ENCODE measurements around the gene CMTM1. TPM values are rescaled to one million over a fixed set of nuclear protein-coding genes. Genes with fewer than 3 reads are reported as not detected.

The CMTM1 gene
- total RNA-seq (1 to 10 TPM; 4.5 to 8.9 TPM), polyA plus RNA-seq (ENCODE audit: insufficient read length in 2 of 2) (10 to 100 TPM; 11.2 to 12.8 TPM)
- long read RNA-seq, donor 1, result 0 reads
- long read RNA-seq, donor 2, result 0 reads
- long read RNA-seq, donor 3, result 0 reads
- long read RNA-seq, donor 4, partial matches to known transcripts, result 11 of 11 reads
- long read RNA-seq, donor 4, other reads (novel, unspliced or antisense), result 0 of 11 reads

DNA sequence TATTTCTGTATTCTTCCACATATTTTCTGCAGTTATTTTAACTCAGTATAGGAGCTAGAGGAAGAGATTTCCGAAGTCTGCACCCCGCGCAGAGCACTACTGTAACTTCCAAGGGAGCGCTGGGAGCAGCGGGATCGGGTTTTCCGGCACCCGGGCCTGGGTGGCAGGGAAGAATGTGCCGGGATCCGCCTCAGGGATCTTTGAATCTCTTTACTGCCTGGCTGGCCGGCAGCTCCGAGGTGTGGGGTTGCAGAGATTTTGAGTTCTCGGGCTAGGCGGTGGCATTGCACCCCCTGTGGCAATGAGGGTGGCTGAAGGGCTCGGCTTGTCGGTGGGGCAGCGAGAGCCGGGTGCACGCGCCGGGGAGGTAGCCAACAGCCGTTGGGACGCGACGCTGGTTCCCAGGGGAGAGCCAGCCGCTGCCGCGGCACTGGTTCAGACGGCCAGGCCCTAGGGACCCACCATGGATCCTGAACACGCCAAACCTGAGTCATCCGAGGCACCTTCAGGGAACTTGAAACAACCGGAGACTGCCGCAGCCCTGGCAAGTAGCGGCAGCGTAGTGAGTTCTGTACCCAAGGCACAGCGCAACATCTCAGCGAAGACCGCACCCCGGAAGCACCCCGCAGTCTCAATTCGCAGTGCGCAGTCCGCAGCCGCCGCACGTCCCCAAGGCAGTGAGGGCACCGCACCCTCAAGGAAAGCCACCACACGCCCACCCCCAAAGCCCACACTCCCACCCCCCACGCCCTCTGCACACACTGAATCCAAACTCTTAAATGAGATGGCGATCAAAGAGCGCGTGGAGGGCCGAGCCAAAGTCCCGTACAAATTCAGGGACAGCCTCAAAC is at the start of gene CMTM1:
Gene CMTM1 (plus strand): TSS at position 389 of the 851 bp plus-strand sequence. CDS start 75 bp downstream, at position 464.
- WGBS (ENCODE audit: insufficient coverage), result 86% methylated on average over 52 of the region's 54 CpGs
- H3K4me1 ChIP-seq (ENCODE audit: control insufficient read depth, insufficient read depth, low read length), result no peaks in the 10 kb centered on the region
- peaks cover 1% of the 10 kb centered on the region for H3K9me3 ChIP-seq (ENCODE audit: control insufficient read depth, insufficient read depth, low read length)
- H3K27me3 ChIP-seq (ENCODE audit: control insufficient read depth, insufficient read depth, low read length), result no peaks in the 10 kb centered on the region
- H3K4me3 ChIP-seq (ENCODE audit: low read depth, low read length), result no peak within 1 kb of the TSS
- H3K36me3 ChIP-seq (ENCODE audit: control insufficient read depth, insufficient read depth, low read length), result peaks cover 12% of the 10 kb centered on the region
- no peak within 1 kb of the TSS for H3K27ac ChIP-seq (ENCODE audit: low read depth, low read length)
- DNase-seq (ENCODE audit: low read depth in 4 of 6, low spot score in 6 of 6), result no peak

DNA sequence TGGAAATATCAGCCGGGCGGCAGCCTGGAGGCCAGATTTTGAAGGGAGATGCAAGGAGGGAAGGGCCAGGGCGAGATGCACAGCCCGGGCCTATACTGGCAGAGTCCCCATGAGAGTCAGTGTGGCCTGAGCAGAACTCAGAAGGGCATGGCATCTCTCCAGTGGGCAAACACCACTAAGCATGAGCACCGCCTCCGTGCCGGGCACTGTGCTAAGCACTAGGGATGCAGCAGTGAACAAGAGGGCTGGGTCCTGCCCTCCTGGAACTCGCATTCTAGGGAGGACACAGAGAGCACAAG is 49.8 kb upstream of the CMTM1 start:
- Histone ChIP-seq H3K27ac (ENCODE audit: low read depth, low read length) (peak overlapping the region; percentile 86), H3K36me3 (ENCODE audit: control insufficient read depth, insufficient read depth, low read length) (peaks cover 61% of the 10 kb centered on the region), H3K4me3 (ENCODE audit: low read depth, low read length) (no peak overlapping the region), H3K4me1 (ENCODE audit: control insufficient read depth, insufficient read depth, low read length) (peaks cover 50% of the 10 kb centered on the region), H3K9me3 (ENCODE audit: control insufficient read depth, insufficient read depth, low read length) (no peaks in the 10 kb centered on the region), H3K27me3 (ENCODE audit: control insufficient read depth, insufficient read depth, low read length) (no peaks in the 10 kb centered on the region)
- no peak for DNase-seq (ENCODE audit: low read depth in 4 of 6, low spot score in 6 of 6)
- WGBS (ENCODE audit: insufficient coverage), result 55% methylated on average over 8 of the region's 8 CpGs

GRCh38 chr16:66516808-66517585 is 49.2 kb upstream of the CMTM1 start:
- no peak overlapping the region for H3K4me3 ChIP-seq (ENCODE audit: low read depth, low read length)
- peak overlapping the region; percentile 86 for H3K27ac ChIP-seq (ENCODE audit: low read depth, low read length)
- peaks cover 62% of the 10 kb centered on the region for H3K36me3 ChIP-seq (ENCODE audit: control insufficient read depth, insufficient read depth, low read length)
- peak in 5 of 6 donors; percentile 17 to 91 (median 38) for DNase-seq (ENCODE audit: low read depth in 4 of 6, low spot score in 6 of 6)
- no peaks in the 10 kb centered on the region for H3K27me3 ChIP-seq (ENCODE audit: control insufficient read depth, insufficient read depth, low read length)
- H3K9me3 ChIP-seq (ENCODE audit: control insufficient read depth, insufficient read depth, low read length), result no peaks in the 10 kb centered on the region
- WGBS (ENCODE audit: insufficient coverage), result 38% methylated on average over 12 of the region's 15 CpGs
- H3K4me1 ChIP-seq (ENCODE audit: control insufficient read depth, insufficient read depth, low read length), result peaks cover 49% of the 10 kb centered on the region

GRCh38 chr16:66517586-66518263 is 48.5 kb upstream of the CMTM1 start:
- H3K36me3 ChIP-seq (ENCODE audit: control insufficient read depth, insufficient read depth, low read length), result peaks cover 68% of the 10 kb centered on the region
- no peak for DNase-seq (ENCODE audit: low read depth in 4 of 6, low spot score in 6 of 6)
- H3K9me3 ChIP-seq (ENCODE audit: control insufficient read depth, insufficient read depth, low read length), result no peaks in the 10 kb centered on the region
- H3K4me1 ChIP-seq (ENCODE audit: control insufficient read depth, insufficient read depth, low read length), result peaks cover 47% of the 10 kb centered on the region
- no peak overlapping the region for H3K4me3 ChIP-seq (ENCODE audit: low read depth, low read length)
- no peaks in the 10 kb centered on the region for H3K27me3 ChIP-seq (ENCODE audit: control insufficient read depth, insufficient read depth, low read length)
- WGBS (ENCODE audit: insufficient coverage), result 92% methylated on average over 6 of the region's 8 CpGs
- peak overlapping the region; percentile 86 for H3K27ac ChIP-seq (ENCODE audit: low read depth, low read length)

DNA sequence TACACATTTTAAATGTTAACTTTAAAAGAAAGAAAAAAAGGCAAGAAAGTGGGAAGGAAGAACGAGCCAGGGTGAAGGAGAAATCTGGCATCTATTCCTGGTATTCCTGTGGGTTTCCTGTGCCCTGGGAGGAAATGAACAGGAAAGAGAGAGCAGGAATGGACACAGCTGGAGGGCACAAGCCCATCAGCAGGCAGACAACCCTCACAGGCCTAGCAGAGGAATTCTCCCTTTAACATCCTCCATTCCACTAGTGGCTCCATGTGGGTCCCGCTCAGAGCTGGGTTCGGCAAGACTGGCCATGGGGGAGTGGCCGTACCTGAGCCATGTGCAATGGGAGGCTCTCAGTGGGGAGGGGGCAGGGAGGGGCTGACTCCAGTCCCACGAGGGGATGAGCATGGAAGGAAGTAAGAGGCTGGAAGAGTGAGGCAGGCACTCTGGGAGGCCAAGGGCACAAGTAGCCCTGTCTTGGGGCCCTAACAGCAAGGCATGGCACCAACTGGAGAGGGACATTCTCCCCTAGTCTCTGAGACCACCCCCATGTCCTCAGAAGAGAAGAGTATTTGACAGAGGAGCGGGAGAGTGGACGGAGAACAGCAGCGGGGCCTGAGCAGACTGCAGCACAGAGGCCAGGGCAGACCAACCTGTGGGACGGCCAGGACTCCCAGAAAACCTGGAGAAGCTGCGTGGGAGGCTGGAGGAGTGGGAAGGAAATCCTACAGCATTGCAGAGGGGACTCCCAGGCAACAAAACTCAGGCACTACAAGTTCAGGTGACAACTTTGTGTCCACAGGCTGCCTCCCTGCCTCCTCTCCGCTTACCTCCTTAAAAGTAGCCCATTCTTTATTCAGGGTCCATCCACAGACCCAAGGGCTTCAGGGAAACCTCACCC is 46.5 kb upstream of the CMTM1 start:
- no peak for DNase-seq (ENCODE audit: low read depth in 4 of 6, low spot score in 6 of 6)
- H3K9me3 ChIP-seq (ENCODE audit: control insufficient read depth, insufficient read depth, low read length), result no peaks in the 10 kb centered on the region
- no peaks in the 10 kb centered on the region for H3K27me3 ChIP-seq (ENCODE audit: control insufficient read depth, insufficient read depth, low read length)
- H3K36me3 ChIP-seq (ENCODE audit: control insufficient read depth, insufficient read depth, low read length), result peaks cover 73% of the 10 kb centered on the region
- H3K4me3 ChIP-seq (ENCODE audit: low read depth, low read length), result no peak overlapping the region
- WGBS (ENCODE audit: insufficient coverage), result 85% methylated on average over 11 of the region's 11 CpGs
- H3K27ac ChIP-seq (ENCODE audit: low read depth, low read length), result peak overlapping the region; percentile 36
- H3K4me1 ChIP-seq (ENCODE audit: control insufficient read depth, insufficient read depth, low read length), result peaks cover 46% of the 10 kb centered on the region

- H3K27ac ChIP-seq (ENCODE audit: low read depth, low read length), result peak overlapping the region; percentile 7
- H3K36me3 ChIP-seq (ENCODE audit: control insufficient read depth, insufficient read depth, low read length), result peaks cover 69% of the 10 kb centered on the region
- WGBS (ENCODE audit: insufficient coverage), result 86% methylated on average over 10 of the region's 14 CpGs
These were observed 45.7 kb upstream of the CMTM1 start for GRCh38 chr16:66520406-66521170.

DNA sequence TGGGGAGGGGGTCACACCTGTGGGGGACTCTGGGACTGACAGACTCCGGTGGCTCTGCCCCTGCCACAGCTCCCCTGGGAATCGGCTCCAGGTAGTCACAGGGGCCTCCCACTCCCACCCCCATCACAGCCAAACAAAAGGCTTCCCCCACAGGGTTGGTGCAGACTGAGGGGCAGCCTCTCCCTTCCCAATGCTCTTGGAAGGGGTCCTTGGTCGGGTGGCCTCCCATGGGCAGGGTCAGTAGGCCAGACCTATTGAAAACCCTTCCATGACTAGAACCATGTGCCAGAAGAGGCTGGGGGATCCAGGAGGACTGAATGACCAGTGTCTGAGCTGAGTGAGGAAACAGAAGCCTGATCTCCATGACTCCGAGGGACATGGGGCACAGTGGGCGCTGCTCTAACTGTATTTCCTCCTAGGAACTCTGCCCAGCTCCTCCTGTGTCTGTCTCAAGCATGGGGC is 45.0 kb upstream of the CMTM1 start:
- peaks cover 71% of the 10 kb centered on the region for H3K36me3 ChIP-seq (ENCODE audit: control insufficient read depth, insufficient read depth, low read length)
- no peaks in the 10 kb centered on the region for H3K27me3 ChIP-seq (ENCODE audit: control insufficient read depth, insufficient read depth, low read length)
- no peak overlapping the region for H3K4me3 ChIP-seq (ENCODE audit: low read depth, low read length)
- H3K9me3 ChIP-seq (ENCODE audit: control insufficient read depth, insufficient read depth, low read length), result no peaks in the 10 kb centered on the region
- peaks cover 38% of the 10 kb centered on the region for H3K4me1 ChIP-seq (ENCODE audit: control insufficient read depth, insufficient read depth, low read length)
- H3K27ac ChIP-seq (ENCODE audit: low read depth, low read length), result peak overlapping the region; percentile 61
- no peak for DNase-seq (ENCODE audit: low read depth in 4 of 6, low spot score in 6 of 6)
- 97% methylated on average over 4 of the region's 5 CpGs for WGBS (ENCODE audit: insufficient coverage)

More at GRCh38 chr16:66520406-66521170, 45.7 kb upstream of the CMTM1 start:
- DNase-seq (ENCODE audit: low read depth in 4 of 6, low spot score in 6 of 6), result no peak
- H3K4me1 ChIP-seq (ENCODE audit: control insufficient read depth, insufficient read depth, low read length), result peaks cover 43% of the 10 kb centered on the region
- no peaks in the 10 kb centered on the region for H3K9me3 ChIP-seq (ENCODE audit: control insufficient read depth, insufficient read depth, low read length)
- H3K27me3 ChIP-seq (ENCODE audit: control insufficient read depth, insufficient read depth, low read length), result no peaks in the 10 kb centered on the region
- no peak overlapping the region for H3K4me3 ChIP-seq (ENCODE audit: low read depth, low read length)

Measured in spinal cord (tissue), 10 donors.